Calu3 (cell line): ENCODE data around the gene TPGS1. TPM values are rescaled to one million over a fixed set of nuclear protein-coding genes. Genes with fewer than 3 reads are reported as not detected.

ENCODE experiments used
- BruUV-seq: library from RNA; stranded (reverse); fragments of 400-500 nt; replicated peaks from 2 replicates; lab custom pipeline; 2021; lab: Mats Ljungman, UMichigan
- CTCF ChIA-PET: fragments of 300-600 bp; sonication (Branson Sonifier 250); formaldehyde crosslinking; loops from one replicate; lab custom pipeline; 2022; ENCODE audit warnings: antibody characterized with exemption; lab: Charles Lee
- DNase-seq: peaks from one replicate; pipeline ENCODE4 v3.0.0; 2022
- H3K27ac Mint-ChIP-seq: one replicate; pipeline ENCODE4 v1.8.0; 2022; ENCODE audit warnings: mixed read lengths; ENCODE audit not compliant: unreplicated experiment
- H3K27me3 Mint-ChIP-seq: one replicate; pipeline ENCODE4 v1.8.0; 2022; ENCODE audit warnings: mixed read lengths; ENCODE audit not compliant: unreplicated experiment
- H3K36me3 Mint-ChIP-seq: one replicate; pipeline ENCODE4 v1.8.0; 2022; ENCODE audit warnings: mild to moderate bottlenecking, moderate library complexity, mixed read lengths; ENCODE audit not compliant: insufficient read depth, unreplicated experiment
- H3K4me1 Mint-ChIP-seq: one replicate; pipeline ENCODE4 v1.8.0; 2022; ENCODE audit warnings: mild to moderate bottlenecking, low read depth, mixed read lengths; ENCODE audit not compliant: unreplicated experiment
- H3K4me3 Mint-ChIP-seq: one replicate; pipeline ENCODE4 v1.8.0; 2022; ENCODE audit warnings: mild to moderate bottlenecking, low read depth, moderate library complexity, mixed read lengths; ENCODE audit not compliant: unreplicated experiment
- H3K9me3 Mint-ChIP-seq: one replicate; pipeline ENCODE4 v1.8.0; 2022; ENCODE audit warnings: low read depth, mixed read lengths; ENCODE audit not compliant: unreplicated experiment
- intact Hi-C: fragments of 100-400 bp; cut with micrococcal nuclease; formaldehyde crosslinking; loops from one replicate; pipeline ENCODE4 v1.10.0; 2022; ENCODE audit not compliant: unreplicated experiment
- total RNA-seq: library from RNA; stranded (reverse); gene quantifications from 2 replicates; pipeline ENCODE4 v1.2.3, GENCODE V29; 2022
- TF ChIP-seq, protein P1 (sequence below): fragments of 200-600 bp; IDR thresholded peaks from one replicate; pipeline ENCODE4 v1.8.0; 2022; ENCODE audit warnings: antibody characterized with exemption; ENCODE audit not compliant: unreplicated experiment

TPGS1 gene
- total RNA-seq, 1 experiment from 2014 or later, result 9.0 TPM

DNA sequence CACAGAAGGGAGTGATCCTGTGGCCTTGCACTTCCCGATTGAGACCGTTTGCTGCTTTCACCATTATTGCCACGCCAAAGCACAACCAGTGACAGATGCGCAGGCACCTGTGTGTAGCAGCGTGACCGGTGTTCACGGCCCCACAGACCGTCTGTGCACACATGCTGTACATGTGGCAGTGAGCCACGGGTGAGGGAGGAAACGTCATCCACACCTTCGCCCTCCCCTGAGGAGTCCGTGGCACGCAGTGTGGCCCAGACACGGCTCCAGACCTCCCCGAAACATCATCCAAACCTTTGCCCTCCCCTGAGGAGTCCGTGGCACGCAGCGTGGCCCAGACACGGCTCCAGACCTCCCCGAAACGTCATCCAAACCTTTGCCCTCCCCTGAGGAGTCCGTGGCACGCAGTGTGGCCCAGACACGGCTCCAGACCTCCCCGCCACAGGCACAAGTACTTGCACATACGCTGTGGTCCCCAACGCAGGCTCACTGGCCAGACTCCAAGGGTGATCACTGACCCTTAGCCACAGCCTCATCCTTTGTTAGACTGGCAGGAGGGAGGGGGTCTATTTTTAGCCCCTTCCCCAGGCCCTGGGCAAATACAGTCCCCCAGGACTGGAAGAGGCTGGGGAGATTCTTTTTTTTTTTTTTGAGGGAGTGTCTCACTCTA is 38.6 kb upstream of the TPGS1 start:
- Mint-ChIP-seq H3K36me3 (no peaks in the 10 kb centered on the region), H3K4me3 (no peak overlapping the region), H3K9me3 (no peaks in the 10 kb centered on the region), H3K27me3 (peaks cover 13% of the 10 kb centered on the region), H3K4me1 (no peaks in the 10 kb centered on the region), H3K27ac (no peak overlapping the region)
- TF ChIP-seq, protein P1, sequence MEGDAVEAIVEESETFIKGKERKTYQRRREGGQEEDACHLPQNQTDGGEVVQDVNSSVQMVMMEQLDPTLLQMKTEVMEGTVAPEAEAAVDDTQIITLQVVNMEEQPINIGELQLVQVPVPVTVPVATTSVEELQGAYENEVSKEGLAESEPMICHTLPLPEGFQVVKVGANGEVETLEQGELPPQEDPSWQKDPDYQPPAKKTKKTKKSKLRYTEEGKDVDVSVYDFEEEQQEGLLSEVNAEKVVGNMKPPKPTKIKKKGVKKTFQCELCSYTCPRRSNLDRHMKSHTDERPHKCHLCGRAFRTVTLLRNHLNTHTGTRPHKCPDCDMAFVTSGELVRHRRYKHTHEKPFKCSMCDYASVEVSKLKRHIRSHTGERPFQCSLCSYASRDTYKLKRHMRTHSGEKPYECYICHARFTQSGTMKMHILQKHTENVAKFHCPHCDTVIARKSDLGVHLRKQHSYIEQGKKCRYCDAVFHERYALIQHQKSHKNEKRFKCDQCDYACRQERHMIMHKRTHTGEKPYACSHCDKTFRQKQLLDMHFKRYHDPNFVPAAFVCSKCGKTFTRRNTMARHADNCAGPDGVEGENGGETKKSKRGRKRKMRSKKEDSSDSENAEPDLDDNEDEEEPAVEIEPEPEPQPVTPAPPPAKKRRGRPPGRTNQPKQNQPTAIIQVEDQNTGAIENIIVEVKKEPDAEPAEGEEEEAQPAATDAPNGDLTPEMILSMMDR, result no peak
- no peak for DNase-seq
- BruUV-seq, result no TSS peak
- intact Hi-C loops, result no loop called here
- CTCF ChIA-PET, result no interaction called here

DNA sequence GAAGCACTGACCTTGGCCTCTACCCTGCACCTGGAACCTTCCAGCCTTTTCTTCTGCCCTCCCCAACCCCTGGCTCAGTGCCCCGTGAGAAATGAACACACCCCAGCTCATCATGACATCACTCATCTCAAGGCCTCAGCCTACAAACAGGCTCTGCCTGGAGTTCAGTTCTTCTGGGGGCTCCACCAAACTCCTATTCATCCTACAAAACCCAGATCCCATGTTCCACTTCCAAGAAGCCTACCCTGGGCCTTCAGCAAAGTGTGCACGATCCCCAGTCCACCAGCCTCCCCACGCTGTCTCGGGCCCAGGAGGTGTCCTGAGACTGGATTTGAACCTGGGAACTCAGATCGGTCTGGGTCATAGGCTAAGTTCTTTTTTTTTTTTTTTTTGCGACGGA is 37.5 kb upstream of the TPGS1 start:
- Mint-ChIP-seq H3K27me3 (peaks cover 7% of the 10 kb centered on the region), H3K4me3 (no peak overlapping the region), H3K27ac (no peak overlapping the region), H3K36me3 (no peaks in the 10 kb centered on the region), H3K4me1 (no peaks in the 10 kb centered on the region), H3K9me3 (no peaks in the 10 kb centered on the region)
- no peak for DNase-seq
- CTCF ChIA-PET, result no interaction called here
- no TSS peak for BruUV-seq
- TF ChIP-seq, protein P1, result no peak
- intact Hi-C loops, result no loop called here

DNA sequence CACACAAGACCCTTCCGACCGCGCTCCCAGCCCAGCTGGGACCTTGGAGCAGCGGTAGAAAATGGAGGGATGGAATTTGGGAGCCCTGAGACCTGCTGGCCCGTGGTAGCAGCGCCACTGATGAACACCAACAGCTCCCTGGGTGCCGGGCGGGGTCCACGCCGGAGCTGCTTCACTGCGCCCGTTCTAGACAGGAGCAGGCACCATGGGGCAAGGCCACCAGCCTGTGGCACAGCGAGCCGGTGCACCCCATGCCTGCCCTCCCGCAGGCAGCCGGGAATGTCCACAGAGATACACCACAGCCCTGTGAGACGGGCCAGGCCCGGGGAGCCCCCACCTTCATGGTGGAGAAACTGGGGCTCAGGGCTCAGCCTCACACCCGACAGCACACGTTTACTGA is 36.6 kb upstream of the TPGS1 start:
- H3K27ac Mint-ChIP-seq, result no peak overlapping the region
- CTCF ChIA-PET, result no interaction called here
- TF ChIP-seq, protein P1, result no peak
- H3K9me3 Mint-ChIP-seq, result no peaks in the 10 kb centered on the region
- no TSS peak for BruUV-seq
- intact Hi-C loops, result no loop called here
- no peaks in the 10 kb centered on the region for H3K36me3 Mint-ChIP-seq
- H3K27me3 Mint-ChIP-seq, result peaks cover 11% of the 10 kb centered on the region
- no peaks in the 10 kb centered on the region for H3K4me1 Mint-ChIP-seq
- no peak overlapping the region for H3K4me3 Mint-ChIP-seq
- no peak for DNase-seq

DNA sequence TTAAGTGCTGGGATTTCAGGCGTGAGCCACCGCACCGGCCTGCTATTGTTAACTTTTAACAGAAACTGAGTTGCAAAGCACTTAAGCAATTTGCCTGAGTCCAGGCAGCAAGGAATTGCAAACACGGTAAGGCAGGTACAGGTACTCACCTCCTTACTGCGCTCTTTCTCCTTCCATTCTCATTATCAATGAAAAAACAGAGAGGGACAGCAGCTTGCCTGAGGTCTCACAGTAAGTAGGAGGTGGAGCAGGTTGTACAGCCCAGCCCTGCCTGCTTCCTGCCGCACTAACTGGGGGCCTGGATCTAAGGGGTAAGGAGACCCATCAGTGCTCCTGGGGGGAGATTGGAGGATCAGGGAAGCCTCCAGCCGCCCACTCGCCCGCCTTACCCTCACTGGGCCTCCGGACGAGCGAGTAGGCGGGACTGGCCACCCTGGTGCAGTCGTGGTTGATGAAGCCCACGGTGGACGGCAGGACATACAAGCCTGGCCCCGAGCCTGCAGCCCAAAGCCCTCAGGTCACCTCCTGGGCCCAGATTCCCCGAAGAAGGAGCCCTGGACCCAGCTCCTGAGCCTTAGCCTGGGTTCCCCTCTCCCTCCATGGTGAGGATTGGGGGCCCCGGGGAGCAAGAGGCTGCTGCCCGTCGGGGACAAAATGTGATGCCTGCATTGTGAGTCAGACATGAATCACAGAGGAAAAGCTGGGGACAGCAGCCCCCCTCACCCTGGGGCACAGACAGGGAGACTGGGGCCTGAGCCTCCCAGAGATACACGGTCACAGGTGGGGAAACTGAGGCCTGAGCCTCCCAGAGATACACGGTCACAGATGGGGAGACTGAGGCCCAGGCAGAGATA is 35.1 kb upstream of the TPGS1 start:
- no peaks in the 10 kb centered on the region for H3K9me3 Mint-ChIP-seq
- no peak for DNase-seq
- no peaks in the 10 kb centered on the region for H3K36me3 Mint-ChIP-seq
- TF ChIP-seq, protein P1, result no peak
- H3K4me3 Mint-ChIP-seq, result no peak overlapping the region
- peaks cover 12% of the 10 kb centered on the region for H3K27me3 Mint-ChIP-seq
- no peaks in the 10 kb centered on the region for H3K4me1 Mint-ChIP-seq
- intact Hi-C loops, result no loop called here
- H3K27ac Mint-ChIP-seq, result no peak overlapping the region
- no TSS peak for BruUV-seq
- CTCF ChIA-PET, result no interaction called here
